Activated T-cell treated with anti-CD3 and anti-CD28 coated beads for 4 hours (primary cell): Measurements from ENCODE around the gene AP5B1.

Source experiments
- DNase-seq: peaks from one replicate; pipeline ENCODE4 v3.0.0-alpha.2; 2020

The AP5B1 gene

DNA sequence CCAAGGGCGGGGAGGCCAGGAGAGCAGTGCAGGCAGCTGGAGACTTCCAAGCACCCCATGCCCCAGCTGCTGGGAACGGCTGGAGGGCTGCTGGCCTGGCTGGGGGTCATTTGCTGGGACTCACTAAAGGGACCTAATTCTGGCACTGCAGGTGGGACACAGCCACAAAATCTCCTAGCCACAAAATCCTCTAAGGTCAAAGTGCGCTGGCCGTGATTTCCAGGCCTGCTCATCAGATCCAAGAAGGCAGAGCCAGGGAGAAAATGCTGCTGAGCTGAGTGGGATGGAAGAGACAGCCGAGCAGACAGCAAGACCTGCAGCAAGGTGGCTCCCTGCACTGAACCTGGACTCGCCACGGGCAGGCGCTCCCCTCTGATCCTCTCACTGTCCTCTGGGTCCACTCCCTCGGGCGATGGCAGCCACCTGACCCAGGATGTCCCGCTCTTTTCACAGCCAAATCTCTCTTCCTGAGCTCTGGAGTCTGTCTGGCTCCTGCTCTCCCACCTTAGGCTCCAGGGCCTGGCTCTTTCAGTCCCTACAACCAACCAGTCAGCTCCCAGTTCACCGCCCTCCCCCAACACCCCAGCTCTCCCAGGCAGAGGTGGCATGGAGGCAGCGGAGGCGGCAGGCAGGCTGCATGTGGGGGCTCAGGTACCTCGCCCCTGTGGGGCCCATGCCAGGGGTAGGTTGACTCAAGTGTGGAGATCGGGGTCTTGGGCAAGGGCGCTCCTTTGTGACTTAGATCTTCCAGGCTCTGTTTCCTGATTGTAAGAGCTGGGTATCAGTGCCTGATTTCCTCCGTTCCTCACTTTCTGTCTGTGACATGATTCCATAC, 20.6 kb upstream of the AP5B1 start:
- DNase-seq: no peak

DNA sequence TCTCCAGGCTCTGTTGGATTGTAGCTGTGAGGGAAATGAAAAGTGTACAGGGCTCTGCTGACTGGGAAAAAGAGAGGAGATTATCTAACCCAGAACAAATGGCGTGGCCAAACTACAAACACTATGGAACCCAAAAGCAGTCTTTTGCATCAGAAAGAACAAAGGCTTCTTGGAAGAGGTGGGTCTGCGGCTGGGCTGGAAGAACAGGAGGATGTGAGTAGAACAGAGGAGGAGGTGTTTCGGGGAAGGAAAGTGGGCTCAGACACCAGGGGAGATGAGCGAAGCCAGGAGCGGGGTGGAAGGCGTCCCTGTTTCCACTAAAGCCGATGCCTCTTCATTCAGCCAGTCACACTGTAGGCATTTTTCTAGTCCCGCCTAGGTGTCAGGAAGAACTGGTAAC, 18.1 kb upstream of the AP5B1 start:
- DNase-seq: no peak

DNA sequence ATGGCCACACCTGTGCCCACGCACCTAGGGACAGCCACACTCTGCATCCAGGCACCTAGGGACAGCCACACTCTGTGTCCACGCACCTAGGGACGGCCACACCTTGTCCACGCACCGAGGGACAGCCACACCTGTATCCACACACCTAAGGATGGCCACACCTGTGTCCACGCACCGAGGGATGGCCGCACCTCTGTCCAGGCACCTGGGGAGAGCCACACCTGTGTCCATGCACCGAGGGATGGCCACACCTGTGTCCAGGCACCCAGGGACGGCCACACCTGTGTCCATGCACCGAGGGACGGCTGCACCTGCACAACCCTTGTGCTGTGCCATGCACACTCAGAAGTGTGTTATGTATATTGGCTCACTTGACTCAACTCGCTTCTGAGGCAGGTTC, 16.9 kb upstream of the AP5B1 start:
- DNase-seq: no peak

DNA sequence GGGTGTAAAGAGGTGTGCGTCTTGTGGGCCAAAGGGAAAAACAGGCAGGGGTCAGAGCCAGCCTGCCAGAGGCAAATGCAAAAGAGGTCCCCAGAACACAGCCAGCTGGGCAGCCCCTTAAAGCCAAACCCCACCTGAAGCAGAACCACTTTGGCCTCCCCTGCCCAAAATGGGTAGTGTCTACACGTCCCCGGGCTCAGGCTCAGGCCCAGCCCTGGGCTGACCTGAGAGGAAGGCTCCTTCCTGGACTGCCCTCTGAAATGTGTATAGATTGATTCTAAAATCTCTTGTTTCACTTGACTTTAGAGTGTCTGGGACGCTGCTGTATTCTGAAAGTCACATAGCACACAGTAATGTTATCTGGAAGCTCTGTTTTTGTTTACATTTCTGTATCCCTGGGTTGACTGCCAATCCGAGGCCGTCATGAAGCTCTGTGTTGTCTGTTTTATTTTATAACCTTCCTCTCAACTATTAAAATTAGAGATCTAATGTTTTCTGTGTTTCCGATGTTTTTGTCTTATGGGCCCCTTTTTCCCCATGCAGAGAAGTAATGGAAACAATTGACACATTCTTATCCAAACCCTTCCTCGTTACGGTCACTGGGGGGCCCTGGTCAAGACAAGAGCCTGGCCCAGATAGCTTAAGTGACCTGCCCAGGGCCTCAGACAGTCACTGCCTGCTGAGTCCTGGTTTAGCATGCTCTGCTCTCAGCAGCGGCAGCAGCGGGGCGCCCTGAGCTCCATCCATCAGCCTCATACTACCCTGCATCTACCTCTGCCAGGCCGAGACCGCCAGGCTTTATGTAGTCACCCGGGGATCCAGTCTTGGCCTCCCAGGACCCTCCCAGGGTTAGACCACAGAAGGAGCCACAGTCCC, 16.2 kb upstream of the AP5B1 start:
- DNase-seq: no peak

DNA sequence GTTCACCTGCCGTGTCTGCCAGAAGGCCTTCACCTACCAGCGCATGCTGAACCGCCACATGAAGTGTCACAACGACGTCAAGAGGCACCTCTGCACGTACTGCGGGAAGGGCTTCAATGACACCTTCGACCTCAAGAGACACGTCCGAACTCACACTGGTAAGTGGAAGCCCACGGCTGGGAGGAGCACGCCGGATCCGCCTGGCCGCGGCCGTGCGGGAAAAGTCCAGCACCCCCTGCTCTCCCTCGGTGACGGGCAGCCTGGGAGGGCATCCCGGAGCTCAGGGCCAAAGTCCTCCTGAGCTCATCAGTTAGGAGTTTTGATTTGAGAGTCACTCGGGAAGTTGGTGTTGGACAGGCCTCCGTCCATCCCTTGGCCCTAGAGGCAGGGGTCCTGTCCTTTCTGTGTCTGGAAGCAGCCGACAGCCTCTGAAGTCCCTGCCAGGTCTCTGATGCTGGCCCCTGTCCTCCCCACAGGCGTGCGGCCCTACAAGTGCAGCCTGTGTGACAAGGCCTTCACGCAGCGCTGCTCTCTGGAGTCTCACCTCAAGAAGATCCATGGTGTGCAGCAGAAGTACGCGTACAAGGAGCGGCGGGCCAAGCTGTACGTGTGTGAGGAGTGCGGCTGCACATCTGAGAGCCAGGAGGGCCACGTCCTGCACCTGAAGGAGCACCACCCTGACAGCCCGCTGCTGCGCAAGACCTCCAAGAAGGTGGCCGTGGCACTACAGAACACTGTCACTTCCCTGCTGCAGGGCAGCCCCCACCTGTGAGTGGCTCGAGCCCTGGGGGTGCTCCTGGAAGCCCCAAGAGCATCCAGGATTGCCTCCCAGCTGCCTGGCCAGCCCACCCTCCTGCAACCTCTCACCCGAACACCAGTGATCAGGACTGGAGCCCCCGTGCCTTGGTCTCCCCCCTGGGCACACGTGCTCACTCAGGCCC, 14.1 kb upstream of the AP5B1 start:
- DNase-seq: no peak

DNA sequence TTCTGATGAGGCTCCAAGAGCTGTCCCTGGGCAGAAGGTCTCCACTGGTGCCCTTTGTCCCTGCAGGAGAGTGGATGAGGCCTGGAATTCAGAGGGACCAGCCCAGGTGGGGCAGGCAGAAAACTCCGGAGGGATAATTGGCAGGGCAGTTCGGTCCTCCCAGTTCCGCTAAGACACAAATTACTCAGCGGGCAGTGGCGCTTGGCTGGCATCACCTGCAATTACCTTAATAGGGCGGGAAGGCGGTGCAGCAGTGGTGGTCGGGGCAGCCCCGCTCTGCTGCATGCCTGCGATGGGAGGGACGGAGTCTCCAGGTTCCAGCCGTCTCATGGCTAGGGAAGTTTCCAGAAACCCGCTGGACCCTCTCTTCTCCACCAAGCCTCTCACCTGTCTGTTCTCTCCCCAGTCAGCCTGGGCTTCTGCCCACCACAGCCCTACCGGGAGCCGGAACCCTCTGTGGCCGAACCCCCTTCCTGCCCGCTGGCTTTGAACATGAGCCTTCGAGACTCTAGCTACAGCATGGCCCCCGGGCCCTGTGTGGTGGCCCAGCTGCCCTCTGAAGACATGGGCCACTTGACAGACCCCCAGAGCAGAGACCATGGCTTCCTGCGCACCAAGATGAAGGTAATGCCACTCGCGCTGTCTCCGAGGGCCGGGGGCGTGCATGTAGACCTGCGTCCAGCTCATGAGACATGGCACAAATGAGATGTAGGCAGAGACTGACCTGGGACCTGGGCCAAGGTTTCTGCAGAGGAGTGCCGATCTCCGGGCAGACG, 13.0 kb upstream of the AP5B1 start:
- DNase-seq: no peak

DNA sequence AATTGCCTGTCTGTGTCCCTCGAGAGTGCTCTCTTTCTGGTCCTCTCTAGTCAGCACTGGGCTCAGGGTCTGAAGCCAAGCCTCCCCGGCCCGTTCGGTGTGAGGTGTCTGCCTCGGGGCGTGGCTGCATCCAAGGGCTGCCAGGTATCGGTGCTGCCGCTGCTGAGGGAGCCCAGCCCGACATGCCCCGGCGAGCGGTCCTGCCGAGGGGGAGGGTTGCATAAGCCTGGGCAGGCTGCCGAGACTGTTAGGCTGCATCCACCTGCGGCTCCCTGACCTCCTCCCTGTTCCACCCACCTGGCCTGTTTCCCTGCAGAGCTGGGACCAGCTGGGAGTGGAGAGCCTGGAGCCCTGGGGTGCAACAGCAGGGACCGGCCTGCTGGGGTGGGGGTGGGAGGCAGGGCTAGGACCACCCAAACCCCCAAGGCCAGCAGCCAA, 12.4 kb upstream of the AP5B1 start:
- DNase-seq: no peak

DNA sequence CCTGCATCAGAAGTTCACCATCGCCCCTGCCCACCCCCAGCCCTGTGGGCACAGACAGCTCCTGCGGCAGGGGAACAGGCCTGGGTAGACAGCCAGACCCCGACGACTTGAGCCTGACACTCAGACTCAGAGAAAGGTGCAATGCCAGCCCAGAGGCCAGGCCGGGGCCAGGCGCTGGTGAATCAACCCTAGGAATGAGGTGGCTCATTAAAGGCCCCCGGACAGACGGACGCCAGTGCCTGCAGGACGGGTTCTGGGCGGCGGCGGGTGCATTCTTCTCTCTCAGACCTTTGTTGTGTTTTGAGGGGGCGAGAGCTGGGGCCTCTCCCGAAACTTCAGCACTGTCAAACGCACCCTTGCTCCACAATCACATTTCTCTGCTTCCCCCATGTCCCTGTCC, 11.7 kb upstream of the AP5B1 start:
- DNase-seq: no peak

DNA sequence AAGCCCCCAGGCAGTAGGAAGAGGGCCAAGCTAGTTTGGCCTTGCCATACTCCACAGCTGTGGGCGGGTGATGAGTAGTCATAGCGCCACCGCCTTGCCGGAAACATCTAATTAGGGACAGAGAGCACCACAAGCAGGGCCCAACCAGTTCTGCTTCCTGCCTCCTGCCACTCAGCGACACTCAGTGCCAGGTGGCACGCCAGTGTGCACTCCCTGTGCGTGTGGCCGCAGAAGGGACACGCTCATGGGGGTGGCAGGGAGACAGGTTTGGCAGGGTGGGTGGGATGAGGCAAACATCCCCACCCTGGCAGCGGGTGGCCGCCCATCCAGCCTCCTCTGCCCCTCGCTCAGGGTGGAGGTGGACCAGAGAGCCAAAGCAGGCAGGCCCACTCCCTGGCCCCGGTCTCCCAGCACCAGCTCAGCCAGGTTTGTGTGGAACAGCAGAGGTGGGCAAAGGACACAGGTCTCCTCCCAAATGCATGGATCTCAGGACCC, 11.0 kb upstream of the AP5B1 start:
- no peak for DNase-seq

DNA sequence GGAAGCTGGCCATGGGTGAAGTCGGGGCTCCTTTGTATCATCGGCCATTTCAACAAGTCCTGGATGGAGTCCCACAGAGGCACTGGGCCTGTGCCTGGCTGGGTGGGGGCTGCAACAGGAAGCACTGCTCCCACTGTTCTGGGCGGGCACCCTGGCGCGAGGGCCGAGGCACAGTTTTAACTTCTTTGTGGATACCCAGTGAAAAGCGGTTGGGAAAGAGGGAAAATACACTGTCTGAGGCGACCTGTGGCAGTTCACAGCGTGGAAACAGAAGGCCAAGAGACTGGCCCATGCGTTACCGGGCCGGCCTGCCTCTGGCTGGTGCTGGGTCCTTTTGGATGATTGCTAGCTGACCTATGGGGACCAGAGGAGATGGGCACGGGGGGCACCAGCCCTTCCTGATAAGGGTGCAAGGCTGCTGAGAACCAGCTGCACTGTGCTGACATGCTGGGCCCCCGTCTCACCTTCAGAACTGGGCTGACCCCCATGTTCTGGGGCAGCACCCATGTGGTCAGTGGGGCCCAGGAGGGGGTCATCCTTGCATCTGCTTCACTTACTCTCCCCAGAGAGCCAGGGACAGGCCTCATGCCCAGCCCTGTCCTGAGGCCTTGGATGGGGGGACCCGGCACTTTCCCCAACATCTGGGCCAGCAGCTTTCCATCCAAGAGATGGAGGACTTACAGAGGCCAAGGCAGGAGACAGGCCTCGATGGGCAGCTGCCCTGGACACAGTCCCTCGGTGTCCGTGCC, 10.3 kb upstream of the AP5B1 start:
- DNase-seq: no peak

DNA sequence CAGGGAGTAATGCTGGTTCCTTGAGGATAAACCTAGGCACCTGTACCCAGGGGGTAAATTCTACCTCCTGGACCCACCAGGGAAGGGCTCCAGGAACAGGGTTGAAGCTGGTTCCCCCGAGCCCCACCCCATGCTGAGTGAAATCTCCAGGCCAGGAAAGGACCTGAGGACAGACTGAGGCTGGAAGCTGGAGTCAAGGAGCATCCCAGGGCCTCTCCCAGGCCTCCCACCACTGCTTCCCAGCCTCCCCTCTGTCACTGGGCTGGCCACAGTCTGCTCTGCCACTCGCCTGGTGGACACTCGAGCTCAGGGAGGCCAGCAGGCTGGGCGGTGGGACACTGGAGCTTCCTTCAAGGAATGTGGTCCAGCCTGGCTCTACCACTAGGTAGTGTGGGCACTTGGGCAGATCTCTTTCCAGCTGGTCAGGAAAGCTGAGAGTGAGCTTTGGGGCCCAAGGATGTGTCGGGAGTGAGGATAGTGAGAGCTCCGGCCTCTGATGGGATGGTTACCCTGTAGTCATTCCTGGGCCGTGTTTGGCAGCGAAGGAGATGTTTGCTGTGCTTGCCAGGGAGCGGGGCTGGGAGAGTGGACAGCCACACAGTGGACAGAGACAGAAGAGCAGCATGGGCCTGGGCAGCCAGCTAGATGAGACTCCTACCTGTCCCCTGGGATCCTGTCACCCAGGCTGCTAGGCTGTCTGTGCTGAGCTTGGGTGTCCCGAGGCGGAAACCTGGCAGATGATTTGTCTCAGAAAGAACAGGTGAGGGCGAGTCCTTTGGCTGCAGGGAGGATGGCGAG, 9.5 kb upstream of the AP5B1 start:
- no peak for DNase-seq

DNA sequence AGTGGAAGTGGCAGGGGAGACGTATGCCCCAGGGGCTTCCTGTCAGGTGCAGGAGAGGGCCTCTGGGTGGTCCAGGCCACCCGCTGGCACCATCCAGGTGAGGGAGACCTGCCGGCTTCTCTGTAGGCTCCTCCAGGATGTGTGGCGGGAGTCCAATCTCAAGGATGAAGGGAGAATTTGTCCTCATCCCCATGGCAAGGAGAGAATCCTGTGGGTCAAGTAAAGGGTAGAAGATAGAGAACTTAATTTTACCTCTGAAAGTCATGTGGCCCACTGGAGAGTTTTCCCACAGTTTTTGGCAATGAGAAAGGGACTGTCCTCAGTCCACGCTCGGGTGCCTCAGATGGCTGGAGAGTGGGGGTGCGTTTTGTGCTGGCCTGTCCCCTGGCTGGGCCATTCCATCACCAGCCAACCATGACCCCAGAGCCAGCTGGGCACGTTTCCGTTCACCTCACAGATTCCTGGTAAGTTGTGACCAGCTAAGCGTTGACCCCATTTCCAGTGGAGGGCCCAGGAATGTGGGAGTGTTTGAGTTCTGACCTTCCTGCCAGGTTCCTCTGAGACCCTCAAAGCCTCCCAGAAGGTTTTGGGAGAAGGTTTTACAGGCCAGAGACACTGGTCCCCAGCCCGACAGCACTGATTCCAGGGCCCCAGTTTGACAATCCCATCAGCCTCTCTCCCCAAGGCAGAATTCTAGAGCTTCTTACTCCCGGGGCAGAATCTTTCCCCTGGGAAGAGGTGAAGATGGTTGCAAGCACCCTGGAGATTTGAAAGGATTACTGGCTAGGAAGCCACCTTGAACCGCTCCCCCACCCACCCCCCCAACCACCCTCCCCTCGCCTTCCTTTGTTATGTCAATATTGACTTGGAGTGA, 8.7 kb upstream of the AP5B1 start:
- DNase-seq: no peak

DNA sequence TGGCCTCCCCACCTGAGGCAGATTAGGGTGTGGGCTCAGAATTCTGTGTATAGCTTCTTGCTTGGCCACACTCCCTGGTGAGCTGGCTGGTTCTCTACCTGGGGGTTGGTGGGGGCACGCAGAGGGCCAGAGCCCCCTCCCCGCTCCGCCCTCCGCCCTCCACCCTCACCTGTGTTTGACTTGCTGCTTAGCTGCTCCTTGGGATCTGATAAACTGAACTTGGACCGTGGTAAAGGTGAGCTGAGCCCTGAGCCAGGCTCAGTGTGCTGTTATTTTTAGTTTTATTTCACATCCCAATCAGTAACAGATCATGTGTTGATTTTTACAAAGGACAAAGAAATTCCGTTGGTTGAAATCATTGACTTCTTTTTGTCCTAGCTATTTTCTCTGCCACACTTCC, 8.0 kb upstream of the AP5B1 start:
- DNase-seq: no peak

DNA sequence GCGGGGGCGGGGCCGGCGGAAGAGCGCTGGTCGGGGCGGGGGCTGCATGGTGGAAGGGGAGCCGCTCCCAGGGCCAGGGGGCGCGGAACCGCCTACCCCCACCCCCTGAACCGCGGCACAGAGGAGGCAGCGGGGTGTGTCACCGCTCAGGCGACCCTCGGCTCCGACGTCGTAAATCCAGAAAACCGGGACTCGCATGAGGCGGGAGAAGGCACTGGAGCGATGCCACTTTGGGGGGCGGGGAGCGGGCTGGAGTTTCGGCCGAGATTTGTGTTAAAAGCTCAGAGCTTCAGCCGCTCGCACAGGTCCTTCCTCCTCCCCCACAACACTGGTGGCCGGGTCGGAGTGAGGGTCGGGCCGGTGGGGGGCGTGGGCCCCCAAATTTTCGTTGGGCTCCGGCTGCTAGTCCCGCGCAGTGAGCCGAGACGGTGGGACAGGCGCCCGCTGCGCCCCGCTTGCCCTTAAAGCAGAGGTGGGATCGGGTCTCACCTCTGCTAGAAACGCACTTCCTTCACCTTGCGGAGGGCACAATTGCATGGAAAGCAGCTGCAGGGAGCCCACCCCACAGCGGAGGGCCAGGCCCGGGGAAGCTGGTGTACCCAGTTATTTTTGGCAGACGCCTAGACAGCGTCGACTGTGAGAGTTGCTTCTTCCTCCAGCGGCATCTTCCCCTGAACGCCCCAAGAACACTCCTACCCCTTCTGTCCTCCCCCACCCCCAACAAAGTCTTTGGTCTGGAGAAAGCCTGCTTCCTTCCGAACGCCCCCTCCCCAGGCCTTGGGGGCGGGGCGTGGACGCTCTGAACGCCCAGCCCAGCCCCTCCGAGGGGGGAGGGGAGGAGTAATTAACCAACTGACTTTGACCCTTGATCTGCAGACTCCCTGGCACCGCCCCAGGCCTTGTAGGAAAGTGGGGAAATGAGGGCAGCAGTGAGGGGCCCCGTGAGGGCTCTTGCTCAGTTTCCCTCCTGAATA, 7.2 kb upstream of the AP5B1 start:
- no peak for DNase-seq

DNA sequence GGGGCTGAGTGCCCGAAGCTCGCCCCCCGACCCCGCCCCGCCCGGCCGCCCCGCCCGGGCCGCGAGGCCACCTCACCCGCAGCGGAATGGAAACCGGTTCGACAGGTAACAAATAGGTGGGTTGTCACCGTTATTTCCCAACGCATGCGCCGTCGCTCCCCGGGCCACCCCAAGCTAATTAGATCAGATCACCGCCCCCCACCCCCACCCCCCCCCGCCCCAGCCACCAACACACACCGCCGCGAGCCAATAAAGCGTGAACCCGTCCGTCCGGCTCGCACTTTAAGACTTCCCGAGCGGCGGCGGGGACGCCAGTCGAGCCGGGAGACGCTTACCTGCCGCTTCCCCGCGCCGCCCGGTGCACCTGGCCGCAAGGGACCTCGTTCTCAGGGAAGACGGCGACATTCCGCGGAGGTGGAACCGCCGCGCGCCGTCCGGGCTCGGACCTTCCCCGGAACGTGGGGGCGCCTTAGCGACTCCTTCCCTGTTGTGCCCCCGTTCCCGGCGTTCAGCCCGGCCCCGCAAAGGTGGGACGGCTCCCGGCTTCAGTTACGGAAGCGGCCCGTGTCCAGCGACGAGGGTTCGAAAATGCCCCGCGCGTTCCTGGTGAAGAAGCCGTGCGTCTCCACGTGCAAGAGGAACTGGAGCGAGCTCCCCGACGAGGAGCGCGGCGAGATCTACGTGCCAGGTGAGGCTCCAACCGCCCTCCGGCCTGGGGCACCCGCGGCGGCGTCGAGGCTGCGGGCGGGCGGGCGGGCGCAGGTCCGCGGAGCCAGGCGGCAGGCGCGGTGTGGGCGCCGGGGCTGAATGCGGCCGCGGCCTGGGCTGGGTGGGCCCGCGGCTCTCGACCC, 6.2 kb upstream of the AP5B1 start, which contains the start of gene OVOL1:
Gene OVOL1 (plus strand): TSS at position 278 of the 851 bp plus-strand sequence. CDS start 311 bp downstream, at position 589.
- DNase-seq: peak; percentile 28

DNA sequence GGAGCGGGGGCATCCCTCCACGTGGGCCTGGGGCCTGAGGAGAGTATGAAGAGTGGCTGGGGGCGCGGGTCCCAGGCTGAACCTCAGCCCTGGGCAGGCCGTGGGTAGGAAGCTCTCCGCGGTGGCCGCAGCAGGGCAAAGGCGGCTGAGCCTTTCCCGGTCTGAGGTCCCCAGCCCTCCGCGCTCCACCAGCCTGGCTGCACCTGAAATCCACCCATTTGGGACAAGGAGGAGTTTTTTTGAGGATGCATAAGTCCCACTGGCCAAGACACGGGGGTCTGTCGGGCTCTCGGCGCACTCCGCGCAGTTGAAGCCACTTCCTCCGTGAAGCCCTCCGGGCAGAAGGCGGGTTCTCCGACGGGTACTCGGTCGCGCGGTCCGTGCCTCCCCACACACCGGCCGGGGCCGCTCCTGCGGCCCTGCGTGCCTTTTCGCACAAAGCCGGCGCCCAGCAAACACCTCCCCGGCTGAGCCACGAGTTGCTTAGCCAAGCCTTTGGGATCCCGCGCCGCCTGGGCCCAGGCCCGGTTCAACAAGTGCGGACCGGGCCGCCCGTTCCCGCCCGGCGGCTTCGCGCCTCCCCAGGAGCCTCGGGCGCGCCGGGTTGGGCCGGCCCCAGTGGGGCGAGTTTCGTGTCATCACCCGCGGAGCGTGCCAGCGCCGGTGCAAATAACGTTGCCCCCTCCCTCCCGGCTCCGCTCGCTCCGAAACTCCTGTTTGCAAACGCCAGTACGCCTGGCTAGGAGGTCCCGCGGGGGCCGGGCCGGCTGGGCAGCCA, 5.4 kb upstream of the AP5B1 start:
- DNase-seq: no peak
